ENCODE results near the gene PARD3. TPM values are rescaled to one million over a fixed set of nuclear protein-coding genes. Genes with fewer than 3 reads are reported as not detected.
A peak's percentile ranks its signal among the peaks of the same experiment; 100 is the strongest.

Gene PARD3
- total RNA-seq, 1 donor from 2014 or later: 98.2 TPM

- Histone ChIP-seq H3K4me3 (ENCODE audit: low read depth, low read length) (no peak overlapping the region), H3K27me3 (ENCODE audit: control insufficient read depth, insufficient read depth, low read length) (no peaks in the 10 kb centered on the region), H3K36me3 (ENCODE audit: control insufficient read depth, insufficient read depth, low read length) (no peaks in the 10 kb centered on the region)
- peak; percentile 89 for FAIRE-seq
- TF ChIP-seq CTCF (IDR thresholded peaks at IDR 0.05; ENCODE audit: insufficient read depth, low read length, severe bottlenecking): no peak
- DNase-seq (ENCODE audit: low read depth): peak; percentile 49
Observed at GRCh38 chr10:34808801-34809745, 6.0 kb downstream of the PARD3 start.

GRCh38 chr10:34808336-34808735 lies 6.8 kb downstream of the PARD3 start:
- Histone ChIP-seq H3K36me3 (ENCODE audit: control insufficient read depth, insufficient read depth, low read length) (no peaks in the 10 kb centered on the region), H3K4me3 (ENCODE audit: low read depth, low read length) (no peak overlapping the region), H3K27me3 (ENCODE audit: control insufficient read depth, insufficient read depth, low read length) (no peaks in the 10 kb centered on the region)
- FAIRE-seq (no peak), DNase-seq (ENCODE audit: low read depth) (no peak)
- TF ChIP-seq CTCF (IDR thresholded peaks at IDR 0.05; ENCODE audit: insufficient read depth, low read length, severe bottlenecking): no peak

GRCh38 chr10:34804306-34804705 lies 10.8 kb downstream of the PARD3 start:
- no peak for FAIRE-seq
- no peak for TF ChIP-seq CTCF (IDR thresholded peaks at IDR 0.05; ENCODE audit: insufficient read depth, low read length, severe bottlenecking)
- Histone ChIP-seq H3K36me3 (ENCODE audit: control insufficient read depth, insufficient read depth, low read length) (no peaks in the 10 kb centered on the region), H3K27me3 (ENCODE audit: control insufficient read depth, insufficient read depth, low read length) (no peaks in the 10 kb centered on the region), H3K4me3 (ENCODE audit: low read depth, low read length) (no peak overlapping the region)
- DNase-seq (ENCODE audit: low read depth): peak; percentile 56

GRCh38 chr10:34802692-34803091 lies 12.4 kb downstream of the PARD3 start:
- no peak for DNase-seq (ENCODE audit: low read depth)
- TF ChIP-seq CTCF (IDR thresholded peaks at IDR 0.05; ENCODE audit: insufficient read depth, low read length, severe bottlenecking): no peak
- no peaks in the 10 kb centered on the region for H3K36me3 ChIP-seq (ENCODE audit: control insufficient read depth, insufficient read depth, low read length)

GRCh38 chr10:34801097-34801733 lies 13.9 kb downstream of the PARD3 start:
- FAIRE-seq (no peak), DNase-seq (ENCODE audit: low read depth) (peak; percentile 82)
- no peak for TF ChIP-seq CTCF (IDR thresholded peaks at IDR 0.05; ENCODE audit: insufficient read depth, low read length, severe bottlenecking)
- H3K27me3 ChIP-seq (ENCODE audit: control insufficient read depth, insufficient read depth, low read length): no peaks in the 10 kb centered on the region
- no peaks in the 10 kb centered on the region for H3K36me3 ChIP-seq (ENCODE audit: control insufficient read depth, insufficient read depth, low read length)
- H3K4me3 ChIP-seq (ENCODE audit: low read depth, low read length): no peak overlapping the region

More at GRCh38 chr10:34802692-34803091, 12.4 kb downstream of the PARD3 start:
- no peaks in the 10 kb centered on the region for H3K27me3 ChIP-seq (ENCODE audit: control insufficient read depth, insufficient read depth, low read length)
- no peak for FAIRE-seq
- no peak overlapping the region for H3K4me3 ChIP-seq (ENCODE audit: low read depth, low read length)
